ENCODE measurements around the gene VPS52.

GRCh38 chr6:33248932-33249731 lies 22.5 kb downstream of the VPS52 start:
- TF ChIP-seq, protein P1, sequence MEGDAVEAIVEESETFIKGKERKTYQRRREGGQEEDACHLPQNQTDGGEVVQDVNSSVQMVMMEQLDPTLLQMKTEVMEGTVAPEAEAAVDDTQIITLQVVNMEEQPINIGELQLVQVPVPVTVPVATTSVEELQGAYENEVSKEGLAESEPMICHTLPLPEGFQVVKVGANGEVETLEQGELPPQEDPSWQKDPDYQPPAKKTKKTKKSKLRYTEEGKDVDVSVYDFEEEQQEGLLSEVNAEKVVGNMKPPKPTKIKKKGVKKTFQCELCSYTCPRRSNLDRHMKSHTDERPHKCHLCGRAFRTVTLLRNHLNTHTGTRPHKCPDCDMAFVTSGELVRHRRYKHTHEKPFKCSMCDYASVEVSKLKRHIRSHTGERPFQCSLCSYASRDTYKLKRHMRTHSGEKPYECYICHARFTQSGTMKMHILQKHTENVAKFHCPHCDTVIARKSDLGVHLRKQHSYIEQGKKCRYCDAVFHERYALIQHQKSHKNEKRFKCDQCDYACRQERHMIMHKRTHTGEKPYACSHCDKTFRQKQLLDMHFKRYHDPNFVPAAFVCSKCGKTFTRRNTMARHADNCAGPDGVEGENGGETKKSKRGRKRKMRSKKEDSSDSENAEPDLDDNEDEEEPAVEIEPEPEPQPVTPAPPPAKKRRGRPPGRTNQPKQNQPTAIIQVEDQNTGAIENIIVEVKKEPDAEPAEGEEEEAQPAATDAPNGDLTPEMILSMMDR (IDR thresholded peaks at IDR 0.05), result peak in 2 of 3 experiments; percentile 13 to 24
- peak; percentile 90 to 92 for TF ChIP-seq POLR2AphosphoS5 (IDR thresholded peaks at IDR 0.05; ENCODE audit: insufficient read depth in 1 of 2, low read depth in 1 of 2)
